CD4-positive, alpha-beta T cell treated with Interleukin-21 for 1 hour (primary cell): ENCODE results near the gene ESPNL.

Experiments used
- DNase-seq: peaks from one replicate; pipeline ENCODE4 v3.0.0-alpha.2; 2020

Gene ESPNL

GRCh38 chr2:238117199-238118154, 17.3 kb downstream of the ESPNL start:
- DNase-seq: no peak

DNA sequence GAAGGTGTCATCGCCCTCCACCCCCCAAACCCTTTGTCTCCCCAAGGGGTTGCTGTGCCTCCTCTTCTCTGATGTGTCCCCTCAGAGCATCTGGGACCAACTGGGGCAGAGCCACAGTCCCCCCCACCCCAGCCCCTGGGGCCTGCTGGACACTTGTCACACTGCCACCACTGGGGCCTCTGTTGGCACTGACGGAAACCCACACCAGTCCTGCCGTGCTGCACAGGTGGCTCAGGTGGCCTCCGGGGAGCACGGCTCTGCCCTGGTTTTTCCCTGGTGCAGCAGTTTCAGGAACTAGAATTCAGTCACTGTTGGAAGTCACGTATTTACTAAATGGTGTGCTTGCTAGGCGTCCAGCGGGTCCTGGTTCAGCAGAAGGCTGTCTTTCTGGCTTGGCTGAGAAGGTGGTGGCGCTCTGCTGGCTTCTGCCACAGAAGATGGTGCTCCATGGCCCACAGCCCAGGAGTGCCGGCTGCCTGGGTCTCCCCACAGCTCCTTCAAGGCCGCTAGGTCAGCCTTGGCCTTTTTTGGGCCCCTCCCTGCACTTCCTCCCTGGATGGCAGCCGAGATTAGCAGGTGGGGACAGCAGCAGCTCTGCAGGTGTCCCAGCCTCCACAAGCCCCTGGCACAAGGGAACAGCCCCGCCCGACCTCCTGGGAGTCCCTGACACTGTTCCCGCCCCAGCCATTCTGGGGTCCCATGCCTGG, 19.8 kb downstream of the ESPNL start:
- DNase-seq: no peak

DNA sequence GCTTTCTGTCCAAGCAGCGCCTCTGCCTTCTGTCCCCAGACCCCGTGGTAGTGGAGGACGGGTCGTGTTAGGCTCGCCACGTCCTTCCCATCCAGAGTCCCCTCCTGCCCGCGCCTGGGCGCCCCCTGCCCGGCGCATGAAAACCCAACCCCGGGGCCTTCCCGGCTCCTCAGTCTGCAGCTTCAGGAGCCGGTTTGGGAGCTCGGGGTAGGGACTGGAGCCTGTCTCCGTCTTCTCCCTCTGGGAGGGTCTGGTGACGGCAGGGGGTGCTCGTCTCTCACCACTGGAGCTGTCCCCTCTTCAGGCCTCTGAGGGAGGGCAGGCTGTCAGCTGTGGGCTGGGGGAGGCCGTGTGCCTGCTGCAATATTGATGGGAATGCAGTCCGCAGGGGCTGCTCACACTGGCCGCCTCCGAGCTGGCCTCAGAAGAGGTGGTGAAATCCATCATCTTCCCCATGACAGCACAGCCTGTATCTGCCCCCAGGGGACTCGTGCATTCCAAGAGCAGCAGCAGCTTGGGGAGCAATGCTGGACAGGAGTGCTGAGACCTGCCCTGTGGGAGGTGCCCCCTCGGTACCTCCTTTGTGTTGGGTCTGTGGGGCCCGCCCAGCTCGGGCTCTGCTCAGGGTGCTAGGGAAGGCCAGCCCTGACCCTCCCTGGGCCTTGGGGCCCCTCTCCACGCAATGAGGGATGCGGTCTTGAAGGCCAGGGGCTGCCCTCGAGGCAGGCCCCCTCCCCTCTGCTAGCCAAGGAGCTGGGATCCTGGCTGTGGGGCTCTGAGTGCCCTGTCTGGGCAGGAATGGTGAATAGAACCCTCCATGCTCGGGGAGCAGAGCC, 20.5 kb downstream of the ESPNL start:
- DNase-seq: no peak

DNA sequence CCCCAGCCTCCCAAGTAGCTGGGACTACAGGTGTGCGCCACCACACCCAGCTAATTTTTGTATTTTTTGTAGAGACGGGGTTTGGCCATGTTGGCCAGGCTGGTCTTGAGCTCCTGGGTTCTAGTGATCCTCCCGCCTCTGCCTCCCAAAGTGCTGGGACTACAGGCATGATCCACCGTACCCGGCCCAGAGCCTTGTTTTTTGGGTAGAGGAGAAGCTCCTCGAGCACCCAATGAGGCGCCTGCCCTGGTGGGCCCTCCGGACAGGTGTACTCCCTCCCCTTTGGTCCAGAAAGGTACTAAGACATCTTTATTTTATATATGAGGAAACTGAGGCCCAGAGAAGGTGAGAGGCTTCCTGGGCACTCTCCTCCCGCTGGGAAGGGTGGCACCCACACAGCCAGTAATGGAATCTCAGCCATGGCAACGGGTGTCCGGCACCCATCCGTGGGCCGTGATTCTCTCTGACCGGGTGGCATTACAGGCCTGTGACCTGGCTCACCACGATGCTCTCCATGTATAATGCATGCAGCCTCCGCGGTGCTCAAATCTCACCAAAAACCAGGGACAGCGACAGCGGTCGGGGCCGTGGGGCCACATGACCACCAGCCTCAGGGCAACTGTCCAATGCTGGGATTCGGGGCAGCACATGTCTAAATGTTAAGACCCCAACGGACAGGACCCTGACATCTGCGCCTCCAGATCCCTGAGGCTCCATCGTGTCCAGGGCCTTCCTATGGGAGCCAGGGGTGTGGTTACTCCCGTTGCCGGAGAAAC, 21.6 kb downstream of the ESPNL start:
- no peak for DNase-seq

GRCh38 chr2:238122287-238123217, 22.4 kb downstream of the ESPNL start:
- no peak for DNase-seq

DNA sequence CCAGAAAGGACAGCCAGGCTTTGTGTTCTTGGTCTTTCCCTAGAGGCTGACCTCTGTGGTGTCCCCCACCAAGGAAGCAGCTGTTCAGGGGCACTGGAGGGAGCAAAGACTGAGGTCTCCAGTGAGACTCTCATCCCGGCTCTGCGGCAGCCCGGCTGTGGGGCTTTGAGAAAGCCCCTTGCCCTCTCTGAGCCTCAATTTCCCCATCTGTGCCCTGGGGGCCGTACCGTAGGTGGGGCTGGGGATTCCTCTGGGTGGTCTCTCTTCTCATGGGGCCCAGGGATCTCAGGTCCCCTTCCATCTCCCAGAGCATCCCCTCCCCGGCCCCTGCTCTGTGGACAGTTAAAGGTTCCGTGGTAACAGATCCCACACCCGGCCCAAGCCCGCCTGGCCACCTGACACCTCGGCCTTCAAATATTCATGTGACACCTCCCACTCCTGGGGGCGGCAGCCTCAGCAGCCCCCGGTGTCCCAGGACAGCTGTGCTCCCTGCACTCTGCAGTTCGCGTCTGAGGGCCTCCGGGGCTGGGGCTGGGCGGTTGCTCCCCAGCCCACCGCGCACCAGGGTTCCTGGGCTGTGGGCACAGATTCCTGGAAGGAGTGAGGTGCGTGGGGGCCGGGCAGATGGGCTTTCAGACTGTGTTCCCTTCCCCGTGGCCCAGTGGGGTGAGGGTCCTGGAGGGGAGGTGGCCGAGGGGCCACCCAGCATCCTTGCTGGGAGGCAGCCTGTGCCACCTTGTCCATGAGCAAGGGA, 23.3 kb downstream of the ESPNL start:
- no peak for DNase-seq

GRCh38 chr2:238123991-238124470, 23.9 kb downstream of the ESPNL start:
- DNase-seq: no peak

- DNase-seq: no peak
These were observed 24.5 kb downstream of the ESPNL start for GRCh38 chr2:238124488-238125126.

- no peak for DNase-seq
These were observed 25.2 kb downstream of the ESPNL start for GRCh38 chr2:238125127-238125885.

- DNase-seq: no peak
These were observed 26.2 kb downstream of the ESPNL start for GRCh38 chr2:238126338-238126737.

GRCh38 chr2:238126775-238127164, 26.6 kb downstream of the ESPNL start:
- DNase-seq: no peak

GRCh38 chr2:238127165-238128060, 27.3 kb downstream of the ESPNL start:
- no peak for DNase-seq

- DNase-seq: no peak
These were observed 27.9 kb downstream of the ESPNL start for GRCh38 chr2:238128061-238128440.

- DNase-seq: no peak
These were observed 28.4 kb downstream of the ESPNL start for GRCh38 chr2:238128534-238129001.

DNA sequence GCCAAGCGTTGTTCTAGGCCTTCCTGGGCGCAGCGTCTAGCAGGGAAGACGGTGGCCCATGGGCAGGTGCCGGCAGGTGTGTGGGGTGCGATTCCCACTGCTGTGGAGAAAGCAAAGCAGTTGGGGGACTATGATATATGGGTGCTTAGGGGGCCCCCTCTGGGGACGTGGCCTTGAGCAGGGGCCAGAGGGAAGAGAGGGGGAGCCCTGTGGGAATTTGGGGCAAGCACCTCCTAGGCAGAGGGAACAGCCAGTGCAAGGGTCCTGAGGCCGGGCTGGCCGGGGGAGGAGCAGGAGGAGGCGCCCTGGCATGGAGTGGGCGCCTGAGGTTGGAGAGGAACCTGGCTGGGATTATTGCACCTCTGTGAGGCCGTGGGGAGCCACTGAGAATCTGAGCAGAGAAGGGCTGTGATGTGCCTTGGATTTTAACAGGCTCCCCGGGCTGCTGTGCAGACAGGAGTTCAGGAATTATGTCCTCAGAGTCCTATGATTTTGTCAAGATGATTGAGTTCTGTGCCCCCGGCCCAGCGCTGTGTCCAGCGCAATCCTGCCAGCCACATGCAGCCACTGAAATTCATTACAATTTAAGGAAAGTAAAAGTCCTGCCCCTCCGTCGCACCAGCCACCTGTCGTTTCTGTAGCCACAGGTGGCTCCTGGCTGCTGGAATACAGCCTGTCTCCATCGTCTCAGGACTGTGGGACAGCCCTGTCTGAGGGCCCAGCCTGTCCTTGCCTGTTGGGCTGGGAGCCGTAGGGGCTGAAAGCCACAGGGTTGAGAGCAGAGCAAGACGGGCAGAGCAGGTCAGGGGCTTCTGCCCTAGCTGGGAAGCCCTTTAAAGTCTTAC, 29.2 kb downstream of the ESPNL start:
- DNase-seq: no peak

DNA sequence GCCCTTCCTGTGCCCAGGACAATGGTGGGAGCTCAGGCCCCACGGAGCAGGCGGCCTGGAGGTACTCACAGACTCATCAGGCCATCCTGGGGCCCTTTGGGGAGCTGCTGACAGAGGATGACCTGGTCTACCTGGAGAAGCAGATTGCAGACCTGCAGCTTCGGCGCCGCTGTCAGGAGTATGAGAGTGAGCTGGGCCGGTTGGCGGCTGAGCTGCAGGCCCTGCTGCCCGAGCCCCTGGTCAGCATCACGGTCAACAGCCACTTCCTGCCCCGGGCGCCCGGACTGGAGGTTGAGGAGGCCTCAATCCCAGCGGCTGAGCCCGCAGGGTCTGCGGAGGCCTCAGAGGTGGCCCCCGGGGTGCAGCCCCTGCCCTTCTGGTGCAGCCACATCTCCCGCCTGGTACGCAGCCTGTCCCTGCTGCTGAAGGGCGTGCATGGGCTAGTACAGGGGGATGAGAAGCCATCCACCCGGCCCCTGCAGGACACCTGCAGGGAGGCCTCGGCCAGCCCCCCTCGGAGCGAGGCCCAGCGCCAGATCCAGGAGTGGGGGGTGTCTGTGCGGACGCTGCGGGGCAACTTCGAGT, 30.1 kb downstream of the ESPNL start:
- DNase-seq: no peak
